ENCODE measurements around the gene ADH7. TPM values are rescaled to one million over a fixed set of nuclear protein-coding genes. Genes with fewer than 3 reads are reported as not detected.
"Not testable (repeated sequence)": the region's sequence is repeated elsewhere in the genome, so short reads cannot be mapped to it uniquely, and the experiment has no call there.

The ADH7 gene
- total RNA-seq, 2 donors from 2014 or later, result not detected

DNA sequence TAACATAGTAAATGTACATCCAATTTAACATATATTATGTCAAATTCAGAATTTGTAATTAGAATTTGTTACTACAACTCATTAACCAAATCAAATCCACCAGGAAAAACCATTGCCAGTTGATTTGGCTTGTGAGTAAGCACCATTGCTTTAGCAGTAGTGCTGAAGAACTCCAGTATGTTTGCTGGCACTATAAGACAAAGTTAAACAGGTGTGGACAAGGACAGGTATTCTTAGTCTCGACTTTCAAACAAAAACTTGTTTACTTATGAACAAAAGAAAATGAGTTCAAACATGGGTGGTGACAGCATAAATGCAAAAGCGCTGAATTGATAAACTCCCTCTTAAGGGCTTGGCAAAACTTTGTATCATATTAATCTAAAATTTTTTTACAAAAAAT lies 1.3 kb upstream of the ADH7 start:
- intact Hi-C loops (cut with DNase I), result no loop called here
- DNase-seq (ENCODE audit: low spot score), result no peak

DNA sequence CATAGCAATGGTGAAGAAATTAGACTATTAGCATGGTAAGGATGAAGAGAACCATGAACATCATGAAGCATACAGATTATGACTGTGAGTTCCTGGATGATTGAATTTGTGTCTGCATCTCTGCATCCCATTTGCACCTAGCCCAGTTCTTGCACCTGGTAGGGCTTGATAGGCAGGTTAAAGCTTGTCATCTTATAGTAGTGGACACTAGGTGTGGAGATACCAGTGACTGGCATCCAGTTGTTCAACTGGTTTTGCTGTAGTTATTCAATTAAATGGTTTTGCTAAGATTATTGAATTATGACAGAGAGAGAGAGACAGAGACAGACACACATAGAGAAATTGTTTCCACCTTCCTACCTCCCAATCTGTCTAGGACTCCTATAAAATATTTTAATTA lies 5.0 kb downstream of the ADH7 start:
- DNase-seq (ENCODE audit: low spot score), result no peak
- intact Hi-C loops (cut with DNase I), result no loop called here

DNA sequence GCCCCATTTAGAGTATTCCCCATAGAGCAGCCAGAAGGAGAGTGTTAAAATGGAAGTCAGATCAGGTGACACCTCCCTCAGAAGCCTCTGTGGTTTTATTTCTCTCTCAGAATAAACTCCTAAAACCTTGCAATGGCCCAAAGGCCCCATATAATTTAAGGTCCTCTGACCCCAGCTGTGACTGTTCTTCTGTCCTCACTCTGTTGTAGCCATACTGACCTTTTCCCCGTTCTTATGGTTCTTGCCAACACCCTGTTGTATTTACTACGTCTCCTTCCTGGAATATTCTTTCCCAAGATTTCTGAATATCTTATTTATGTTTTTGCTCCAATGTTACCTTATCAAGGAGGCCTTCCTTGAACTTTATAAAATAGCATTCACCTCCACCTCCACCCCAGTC lies 18.0 kb downstream of the ADH7 start:
- no peak for DNase-seq (ENCODE audit: low spot score)
- intact Hi-C loops (cut with DNase I), result no loop called here

DNA sequence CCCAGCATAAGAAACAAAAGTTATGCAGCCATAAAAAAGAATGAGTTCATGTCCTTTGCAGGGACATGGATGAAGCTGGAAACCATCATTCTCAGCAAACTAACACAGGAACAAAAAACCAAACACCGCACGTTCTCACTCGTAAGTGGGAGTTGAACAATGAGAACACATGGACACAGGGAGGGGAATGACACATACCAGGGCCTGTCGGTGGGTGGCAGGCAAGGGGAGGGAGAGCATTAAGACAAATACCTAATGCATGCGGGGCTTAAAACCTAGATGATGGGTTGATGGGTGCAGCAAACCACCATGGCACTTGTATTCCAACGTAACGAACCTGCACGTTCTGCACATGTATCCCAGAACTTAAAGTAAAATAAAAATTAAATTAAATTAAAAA lies 19.4 kb downstream of the ADH7 start:
- intact Hi-C loops (cut with DNase I); DNase-seq (ENCODE audit: low spot score): not testable (repeated sequence)

DNA sequence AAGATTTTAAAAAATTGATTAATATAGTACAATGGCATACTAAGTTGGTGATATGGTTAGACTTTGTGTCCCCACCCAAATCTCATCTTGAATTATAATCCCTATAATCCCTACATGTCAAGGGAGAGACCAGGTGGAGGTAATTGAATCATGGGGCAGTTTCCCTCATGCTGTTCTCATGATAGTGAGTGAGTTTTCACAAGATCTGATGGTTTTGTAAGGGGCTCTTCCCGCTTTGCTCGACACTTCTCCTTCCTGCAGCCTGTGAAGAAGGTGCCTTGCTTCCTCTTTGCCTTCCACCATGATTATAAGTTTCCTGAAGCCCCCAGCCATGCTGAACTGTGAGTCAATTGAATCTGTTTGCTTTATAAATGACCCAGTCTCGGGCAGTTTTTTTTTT lies 20.2 kb downstream of the ADH7 start:
- intact Hi-C loops (cut with DNase I); DNase-seq (ENCODE audit: low spot score): not testable (repeated sequence)

DNA sequence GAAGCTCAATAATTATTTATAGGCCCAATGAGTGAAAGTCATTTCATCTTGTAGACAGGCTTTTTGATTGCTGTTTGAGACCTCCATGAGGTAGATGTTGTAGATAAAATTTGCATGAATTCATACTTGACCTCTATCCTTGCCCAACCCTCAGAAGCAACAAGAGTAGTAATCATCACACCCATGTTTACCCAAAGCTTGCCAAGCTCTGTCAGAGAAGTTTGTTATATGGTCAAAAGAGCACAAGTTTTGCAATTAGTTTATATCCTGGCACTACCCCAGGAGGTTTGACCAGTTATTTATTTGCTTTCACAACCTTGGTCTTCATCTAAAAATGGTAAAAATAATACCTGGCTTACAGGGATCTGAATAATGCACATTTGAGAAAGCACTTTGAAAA lies 20.7 kb downstream of the ADH7 start:
- intact Hi-C loops (cut with DNase I), result no loop called here
- no peak for DNase-seq (ENCODE audit: low spot score)

DNA sequence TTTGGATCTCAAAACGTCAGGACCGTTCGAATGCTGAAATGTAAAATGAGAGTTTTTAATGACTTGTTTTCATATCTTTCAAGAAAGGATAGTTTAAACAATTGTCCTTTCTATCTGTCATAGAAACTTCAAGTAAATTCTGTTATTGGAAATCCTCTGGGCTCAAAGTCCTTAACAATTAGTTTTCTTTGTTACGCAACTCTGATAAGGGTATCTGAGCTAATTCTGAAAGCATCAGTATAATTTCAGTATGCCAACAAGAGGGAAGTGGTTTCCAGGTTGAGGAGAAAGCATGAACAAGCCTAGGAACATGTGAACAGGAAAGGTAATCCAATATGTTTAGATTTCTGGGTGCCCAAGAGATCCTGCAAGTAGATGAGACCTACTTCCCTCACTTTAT lies 22.0 kb downstream of the ADH7 start:
- DNase-seq (ENCODE audit: low spot score), result no peak

DNA sequence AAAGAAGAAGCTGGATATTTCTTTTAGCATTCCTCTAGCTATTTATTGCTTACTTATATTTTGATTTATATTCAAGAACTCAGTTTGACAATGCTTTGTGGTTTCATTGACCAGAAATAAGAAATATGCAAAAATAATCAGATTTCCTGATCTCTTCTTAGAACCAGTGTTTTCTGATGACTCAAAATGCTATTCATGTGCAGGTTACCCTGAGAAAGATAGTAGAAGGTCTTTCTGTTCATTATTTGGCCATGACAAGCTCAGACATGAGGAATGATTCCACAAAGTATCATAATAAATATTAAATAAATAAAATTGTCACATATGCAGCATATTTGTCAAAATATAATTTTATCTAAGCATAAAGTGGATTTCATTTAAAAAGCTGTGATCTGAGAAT lies 24.1 kb downstream of the ADH7 start:
- intact Hi-C loops (cut with DNase I), result no loop called here
- DNase-seq (ENCODE audit: low spot score), result no peak

More for the DNA sequence above, 22.0 kb downstream of the ADH7 start:
- intact Hi-C loops (cut with DNase I), result no loop called here

DNA sequence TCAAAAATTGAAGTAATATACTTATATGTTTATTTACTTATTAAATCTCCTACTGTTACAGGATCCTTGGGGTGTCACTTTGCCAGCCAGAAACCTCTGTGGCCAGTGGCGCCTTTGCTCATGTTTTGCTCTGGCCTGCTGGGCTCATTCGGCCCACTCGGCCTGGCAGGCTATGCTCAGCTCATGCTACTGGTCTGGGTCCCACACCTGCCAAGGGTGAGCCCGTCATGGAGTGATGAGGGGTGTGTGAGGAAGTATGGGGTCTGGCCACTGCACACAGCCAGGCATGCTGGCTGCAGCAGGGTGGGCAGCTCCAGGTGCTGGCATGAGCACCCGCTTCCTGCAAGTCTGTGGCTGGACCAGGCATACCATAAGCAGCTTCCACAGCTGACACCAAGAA lies 25.1 kb downstream of the ADH7 start:
- DNase-seq (ENCODE audit: low spot score), result no peak
- intact Hi-C loops (cut with DNase I), result no loop called here

DNA sequence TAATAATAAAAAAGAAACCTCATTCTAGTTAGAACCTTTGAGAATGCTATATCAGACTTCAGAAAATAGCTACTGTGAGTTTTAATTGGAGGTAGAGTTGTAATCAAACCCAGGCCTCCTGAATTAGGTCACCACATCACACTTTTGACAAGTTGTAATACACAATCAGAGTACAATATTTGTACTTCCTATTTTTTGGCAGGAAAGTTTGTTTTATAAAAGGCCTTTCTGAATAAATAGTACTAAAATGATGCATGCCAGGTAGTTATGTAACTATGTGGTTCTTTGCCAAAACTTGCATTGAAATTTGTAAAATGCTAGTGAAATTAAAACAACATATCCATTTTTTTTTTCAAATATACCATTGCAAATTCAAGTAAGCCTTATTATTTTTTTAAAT lies 26.8 kb downstream of the ADH7 start:
- intact Hi-C loops (cut with DNase I), result loop anchor here (5.0 to 10.0 kb wide), 2 partner anchors 291 to 294 kb away; no protein-coding TSS in a partner anchor

DNA sequence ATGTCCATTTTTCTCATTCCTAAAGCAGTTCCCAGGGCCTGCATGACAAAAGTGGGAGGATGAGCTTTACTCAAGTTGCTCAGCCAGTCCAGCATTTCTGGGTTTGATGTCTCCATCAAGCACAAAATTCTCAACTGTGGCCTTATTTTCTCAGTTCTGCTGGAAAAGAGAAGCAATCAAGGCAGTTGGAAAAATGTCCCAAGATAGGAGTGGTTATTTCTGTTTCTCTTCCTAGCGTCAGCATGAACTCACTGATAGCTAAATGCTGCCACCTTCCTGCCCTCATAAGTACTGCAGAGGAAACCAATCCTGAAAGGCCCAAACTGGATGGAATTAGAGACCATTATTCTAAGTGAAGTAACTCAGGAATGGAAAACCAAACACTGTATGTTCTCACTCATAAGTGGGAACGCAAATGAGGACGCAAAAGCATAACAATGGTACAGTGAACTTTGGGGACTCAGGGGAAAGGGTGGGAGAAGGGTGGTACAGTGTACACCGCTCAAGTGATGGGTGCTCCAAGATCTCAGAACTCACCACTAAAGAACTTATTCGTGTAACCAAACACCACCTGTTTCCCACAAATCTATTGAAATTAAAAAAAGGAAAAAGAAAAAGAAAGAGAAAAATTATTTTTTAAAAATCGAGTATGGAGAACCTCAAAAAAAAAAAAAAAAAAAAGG lies 29.6 kb downstream of the ADH7 start:
- intact Hi-C loops (cut with DNase I), result loop anchor here (5.0 to 10.0 kb wide), 2 partner anchors 288 to 291 kb away; no protein-coding TSS in a partner anchor
- no peak for DNase-seq (ENCODE audit: low spot score)

More for the DNA sequence above, 26.8 kb downstream of the ADH7 start:
- no peak for DNase-seq (ENCODE audit: low spot score)

DNA sequence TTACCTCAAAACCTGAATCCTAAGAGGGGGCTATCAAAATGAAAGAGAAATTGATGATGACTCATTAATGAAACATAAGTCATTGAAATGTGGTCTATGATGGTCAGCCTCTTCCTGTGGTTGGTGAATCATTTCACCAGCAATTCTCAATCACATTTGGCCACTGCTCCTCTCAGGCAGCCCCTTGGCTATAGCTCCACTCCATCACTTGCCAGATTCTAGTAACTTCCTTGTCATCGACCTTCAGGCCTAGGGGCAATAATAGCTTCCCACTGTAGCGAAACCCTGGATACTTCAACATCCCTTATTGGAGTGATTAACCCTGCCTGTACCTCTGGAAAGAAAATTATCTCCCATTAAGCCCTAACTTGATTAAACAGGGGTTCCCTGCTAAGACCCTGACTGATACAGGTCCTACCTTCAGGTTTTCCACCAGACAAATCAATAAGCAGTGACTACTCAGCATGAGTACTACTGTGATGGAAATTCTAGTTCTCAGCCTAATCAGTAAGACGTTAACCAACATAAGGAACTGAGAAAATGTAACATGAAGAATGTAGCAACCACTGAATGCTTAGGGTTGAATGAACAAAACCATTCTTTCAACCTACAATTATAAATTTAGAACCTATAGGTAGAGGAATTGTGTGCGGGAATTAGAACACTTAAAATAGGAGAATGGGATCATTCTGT lies 30.4 kb downstream of the ADH7 start:
- DNase-seq (ENCODE audit: low spot score), result no peak
- intact Hi-C loops (cut with DNase I), result loop anchor here (5.0 to 10.0 kb wide), 2 partner anchors 287 to 290 kb away; no protein-coding TSS in a partner anchor

DNA sequence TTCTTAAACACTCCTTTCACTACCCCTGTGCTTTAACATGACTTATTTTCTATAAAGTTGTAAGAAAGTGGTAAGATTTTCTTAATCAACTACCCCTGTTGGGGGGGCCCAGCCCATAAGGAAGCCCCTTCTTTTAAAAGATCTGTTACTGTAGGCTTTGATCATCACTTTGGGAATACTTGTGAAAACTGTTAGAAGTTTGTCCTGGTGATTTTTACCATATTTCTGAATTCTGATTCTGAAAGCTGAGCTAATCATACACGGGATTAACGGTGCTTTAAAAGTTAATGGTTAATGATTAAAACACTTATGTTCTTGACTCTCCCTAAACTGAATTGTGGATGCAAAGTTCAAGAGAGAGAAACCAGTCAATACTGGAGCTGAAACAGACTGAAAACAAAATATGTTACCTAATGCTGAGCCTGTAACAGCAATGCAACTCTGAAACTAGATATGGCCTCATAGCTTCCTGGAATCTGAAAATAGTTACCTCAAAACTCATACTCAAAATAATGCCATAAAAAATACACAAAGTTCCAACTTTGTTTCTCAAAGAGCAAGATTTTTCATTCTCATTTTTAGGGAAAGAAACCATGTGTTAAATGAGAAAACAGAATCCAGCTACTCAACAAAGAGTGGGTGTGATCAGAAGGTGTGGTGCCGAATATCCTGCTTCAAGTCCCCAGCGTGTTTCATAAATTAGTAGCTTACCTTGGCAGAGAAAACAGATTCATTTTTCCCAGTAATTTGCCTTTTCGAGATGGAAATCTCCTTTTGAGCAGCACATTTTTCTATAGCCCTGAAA lies 31.6 kb downstream of the ADH7 start:
- no peak for DNase-seq (ENCODE audit: low spot score)
- intact Hi-C loops (cut with DNase I), result loop anchor here in 1 of 2 donors (10.0 kb wide), 1 partner anchor 289 kb away; no protein-coding TSS in a partner anchor

DNA sequence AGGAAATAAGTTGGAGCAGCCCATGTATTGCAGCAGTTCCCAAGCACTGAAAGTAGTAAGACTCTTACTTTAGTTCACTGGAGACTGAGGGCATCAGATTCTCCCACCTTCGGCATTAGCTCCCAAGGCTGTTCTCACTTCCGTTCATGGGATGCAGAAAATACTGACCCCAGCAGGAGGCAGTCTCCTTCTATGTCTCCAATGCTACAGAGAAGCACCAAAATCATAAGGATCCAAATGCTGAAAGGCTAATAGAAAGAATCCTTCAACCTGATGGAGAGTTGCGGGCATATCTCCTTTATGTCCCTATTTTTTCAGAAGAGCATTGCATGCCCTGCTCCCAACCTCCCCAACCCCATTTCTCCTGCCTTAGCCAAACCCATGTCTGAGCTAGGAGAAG lies 32.4 kb downstream of the ADH7 start:
- intact Hi-C loops (cut with DNase I), result loop anchor here in 1 of 2 donors (10.0 kb wide), 1 partner anchor 288 kb away; no protein-coding TSS in a partner anchor
- no peak for DNase-seq (ENCODE audit: low spot score)

DNA sequence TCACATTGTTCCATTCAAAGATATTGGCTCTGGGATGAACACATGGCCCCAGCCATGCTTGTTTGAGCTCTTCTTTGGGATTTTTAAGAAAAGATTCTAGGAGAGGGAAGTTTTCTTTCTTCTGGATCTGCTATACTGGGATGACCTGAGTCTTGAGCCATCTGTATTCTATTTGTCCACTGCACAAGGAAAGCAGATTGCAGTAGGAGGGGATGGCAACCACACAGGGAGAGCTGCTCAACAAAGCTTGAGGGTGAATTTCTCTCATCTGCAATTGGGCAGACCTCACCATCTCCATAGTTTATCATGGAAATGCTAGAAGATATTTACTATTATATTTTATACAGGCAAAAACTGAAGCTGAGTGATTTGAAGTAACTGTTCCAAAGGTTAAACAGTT lies 34.3 kb downstream of the ADH7 start:
- intact Hi-C loops (cut with DNase I), result loop anchor here in 1 of 2 donors (10.0 kb wide), 1 partner anchor 286 kb away; no protein-coding TSS in a partner anchor
- no peak for DNase-seq (ENCODE audit: low spot score)

DNA sequence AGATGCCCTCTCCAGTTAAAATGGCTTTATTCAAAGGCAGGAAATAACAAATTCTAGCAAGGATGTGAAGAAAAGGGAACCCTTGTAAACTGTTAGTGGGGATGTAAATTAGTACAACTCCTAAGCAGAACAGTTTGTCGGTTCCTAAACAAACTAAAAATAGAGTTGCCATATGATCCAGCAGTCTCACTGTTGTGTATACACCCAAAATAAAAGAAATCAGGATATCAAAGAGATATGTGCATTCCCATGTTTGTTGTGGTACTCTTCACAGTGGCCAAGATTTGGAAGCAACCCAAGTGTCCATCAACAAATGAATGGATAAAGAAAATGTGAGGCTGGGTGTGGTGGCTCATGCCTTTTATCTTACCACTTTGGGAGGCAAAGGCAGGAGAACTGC lies 36.1 kb downstream of the ADH7 start:
- intact Hi-C loops (cut with DNase I), result no loop called here
- no peak for DNase-seq (ENCODE audit: low spot score)

DNA sequence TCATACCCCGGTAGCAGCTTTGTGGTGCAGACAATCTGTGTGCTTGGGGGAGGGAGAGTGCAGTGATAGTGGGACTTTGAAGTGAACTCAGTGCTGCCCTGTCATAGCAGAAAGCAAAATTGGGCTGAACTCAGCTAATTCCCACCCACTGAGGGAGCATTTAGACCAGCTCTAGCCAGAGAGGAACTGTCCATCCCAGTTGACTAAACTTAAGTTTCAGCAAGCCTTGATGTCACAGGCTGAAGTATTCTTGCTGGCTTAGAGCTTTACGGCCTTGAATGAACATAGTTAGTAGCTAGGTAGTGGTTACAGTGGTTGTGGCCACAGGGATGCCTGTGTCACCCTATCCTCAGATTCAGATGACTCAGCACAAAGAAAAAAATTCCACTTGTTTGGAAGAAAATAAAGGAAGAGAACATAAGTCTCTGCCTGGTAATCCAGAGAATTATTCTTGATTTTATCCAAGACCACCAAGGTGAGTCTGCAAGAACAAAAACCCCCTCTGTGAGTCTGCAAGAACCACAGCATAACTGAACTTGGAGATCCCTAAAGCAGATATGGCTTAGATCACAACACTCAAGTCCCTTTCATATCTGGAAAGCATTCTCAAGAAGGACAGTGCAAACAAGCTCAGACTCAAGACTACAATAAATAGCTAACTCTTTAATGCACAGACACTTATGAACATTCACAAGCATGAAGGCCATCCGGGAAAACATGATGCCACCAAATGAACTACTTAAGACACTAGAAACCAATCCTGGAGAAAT lies 39.4 kb downstream of the ADH7 start:
- intact Hi-C loops (cut with DNase I), result no loop called here
- no peak for DNase-seq (ENCODE audit: low spot score)

DNA sequence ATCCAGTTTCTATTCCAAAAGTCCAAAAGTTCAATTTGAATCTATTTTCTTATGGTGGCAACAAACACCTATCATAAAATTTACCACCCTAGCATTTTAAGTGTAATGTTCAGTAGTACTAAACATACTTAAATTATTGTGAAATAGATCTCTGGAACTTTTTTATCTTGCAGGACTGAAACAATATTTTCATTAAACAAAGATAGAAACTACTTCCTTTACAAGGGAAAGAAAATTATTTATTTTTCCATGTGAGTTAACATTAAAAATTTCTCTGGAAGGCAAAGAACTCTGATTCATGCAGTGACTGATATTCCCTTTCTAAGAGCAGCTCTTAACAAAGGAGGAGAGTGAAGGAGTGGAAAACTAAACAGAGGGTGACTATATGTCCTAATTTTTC lies 40.2 kb downstream of the ADH7 start:
- intact Hi-C loops (cut with DNase I), result no loop called here

DNA sequence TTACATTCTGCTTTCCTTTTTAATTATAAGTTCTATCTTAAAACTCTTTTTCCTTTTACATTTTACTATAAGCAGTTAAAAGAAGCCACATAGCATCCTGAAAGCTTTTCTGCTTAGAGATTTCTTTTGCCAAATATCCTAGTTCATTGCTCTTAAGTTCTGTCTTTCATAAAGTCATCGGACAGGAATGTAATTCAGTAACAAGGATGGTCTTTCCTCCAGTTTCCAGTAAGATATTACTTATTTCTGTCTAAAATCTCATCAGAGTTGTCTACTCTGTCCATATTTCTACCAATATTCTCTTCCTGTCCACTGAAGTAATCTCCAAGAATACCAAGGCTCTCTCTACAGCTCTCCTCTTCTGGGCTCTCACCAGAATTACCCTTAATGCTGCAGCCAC lies 45.1 kb downstream of the ADH7 start:
- intact Hi-C loops (cut with DNase I), result no loop called here

More for the DNA sequence above, 40.2 kb downstream of the ADH7 start:
- DNase-seq (ENCODE audit: low spot score), result no peak

More for the DNA sequence above, 45.1 kb downstream of the ADH7 start:
- no peak for DNase-seq (ENCODE audit: low spot score)

All from posterior vena cava (tissue), 2 donors.